ENCODE measurements around the gene RPS4Y2.

RPS4Y2 gene

GRCh38 chrY:20755808-20756207 lies at the start of gene RPS4Y2:
Gene RPS4Y2, plus strand, starts transcription at chrY:20756108. Its CDS starts 56 bp downstream, at chrY:20756164.
- DNase-seq (ENCODE audit: low read depth in 4 of 4, low spot score in 1 of 4), result no peak

GRCh38 chrY:20714391-20714790 lies 41.5 kb upstream of the RPS4Y2 start:
- DNase-seq (ENCODE audit: low read depth in 4 of 4, low spot score in 1 of 4), result peak in 1 of 4 experiments; percentile 6

- DNase-seq (ENCODE audit: low read depth in 4 of 4, low spot score in 1 of 4), result no peak
These were observed 29.6 kb upstream of the RPS4Y2 start for GRCh38 chrY:20726184-20726907.

GRCh38 chrY:20735200-20735599 lies 20.7 kb upstream of the RPS4Y2 start:
- DNase-seq (ENCODE audit: low read depth in 4 of 4, low spot score in 1 of 4), result no peak

GRCh38 chrY:20739806-20740205 lies 16.1 kb upstream of the RPS4Y2 start:
- DNase-seq (ENCODE audit: low read depth in 4 of 4, low spot score in 1 of 4), result no peak

- DNase-seq (ENCODE audit: low read depth in 4 of 4, low spot score in 1 of 4), result no peak
These were observed 15.3 kb upstream of the RPS4Y2 start for GRCh38 chrY:20740609-20741008.

- DNase-seq (ENCODE audit: low read depth in 4 of 4, low spot score in 1 of 4), result no peak
These were observed 10.8 kb upstream of the RPS4Y2 start for GRCh38 chrY:20745060-20745459.

- DNase-seq (ENCODE audit: low read depth in 4 of 4, low spot score in 1 of 4), result no peak
These were observed 9.0 kb upstream of the RPS4Y2 start for GRCh38 chrY:20746919-20747318.

GRCh38 chrY:20763869-20764268 lies 8.0 kb downstream of the RPS4Y2 start:
- DNase-seq (ENCODE audit: low read depth in 4 of 4, low spot score in 1 of 4), result no peak

DNA sequence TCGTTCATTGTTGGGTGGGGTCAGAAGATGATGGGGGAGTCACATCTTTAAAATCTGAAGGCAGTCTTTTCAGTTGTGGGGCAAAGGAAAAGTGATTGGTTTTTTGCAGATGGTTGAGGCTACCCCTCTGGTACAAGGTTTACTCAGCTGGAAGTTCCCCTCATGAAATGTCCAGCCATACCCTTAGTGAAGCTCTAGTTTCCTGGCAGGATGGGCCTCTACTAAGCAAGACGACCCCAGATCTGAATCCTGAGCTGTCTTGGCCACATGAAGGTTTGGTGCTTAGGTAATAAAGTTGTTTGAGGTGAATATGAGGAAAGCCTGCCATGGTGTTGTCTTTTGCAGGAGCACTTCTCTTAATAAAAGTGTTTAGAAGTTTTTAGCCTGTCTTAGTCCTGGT lies 9.2 kb downstream of the RPS4Y2 start:
- DNase-seq (ENCODE audit: low read depth in 4 of 4, low spot score in 1 of 4), result no peak

- DNase-seq (ENCODE audit: low read depth in 4 of 4, low spot score in 1 of 4), result no peak
These were observed 14.8 kb downstream of the RPS4Y2 start for GRCh38 chrY:20770755-20771154.

DNA sequence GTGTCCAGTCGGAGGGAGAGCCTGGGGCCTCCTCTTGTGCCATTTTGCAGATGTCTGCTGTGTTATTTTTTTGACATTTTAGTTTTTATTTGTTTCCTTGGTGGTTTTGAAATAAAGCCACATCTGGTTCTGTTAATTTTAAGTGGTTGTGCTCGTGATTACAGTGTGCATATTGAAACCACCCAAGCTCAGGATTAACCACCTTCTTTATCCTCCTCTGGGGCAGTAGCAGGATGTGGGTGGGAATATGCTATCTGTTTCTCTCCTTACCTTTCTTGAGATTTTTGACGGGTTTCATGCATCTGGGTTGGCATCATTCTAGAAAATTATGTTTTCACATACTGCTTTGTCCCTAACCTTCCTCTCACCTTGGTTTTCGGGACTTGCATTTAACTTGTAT lies 20.2 kb downstream of the RPS4Y2 start:
- no peak for DNase-seq (ENCODE audit: low read depth in 4 of 4, low spot score in 1 of 4)

DNA sequence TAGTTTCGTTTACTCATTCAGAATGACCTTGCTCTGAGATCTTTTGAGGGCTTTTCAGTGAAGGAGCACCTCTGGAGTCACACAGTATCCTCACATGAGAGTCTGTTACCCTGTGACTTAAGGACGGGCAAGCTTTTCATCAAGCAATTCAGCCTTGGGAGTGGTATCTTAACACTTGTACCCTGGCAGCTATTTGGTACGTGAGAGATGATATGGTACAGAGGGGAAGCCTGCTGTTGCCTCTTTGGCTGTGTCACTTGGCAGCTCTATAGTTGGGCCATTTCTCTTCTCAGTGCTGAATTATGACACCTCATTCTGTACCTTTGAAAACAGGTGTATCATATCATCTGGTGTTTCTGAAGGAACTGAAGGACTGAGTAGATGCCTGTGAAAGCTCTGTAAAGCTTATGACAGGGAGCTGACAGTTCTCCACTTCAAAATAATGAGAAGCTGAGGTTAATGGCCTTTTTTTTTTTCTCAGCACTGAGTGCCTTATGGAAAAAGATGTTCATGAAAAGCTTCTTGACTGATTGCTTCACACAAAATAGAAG lies 24.3 kb downstream of the RPS4Y2 start:
- DNase-seq (ENCODE audit: low read depth in 4 of 4, low spot score in 1 of 4), result no peak

DNA sequence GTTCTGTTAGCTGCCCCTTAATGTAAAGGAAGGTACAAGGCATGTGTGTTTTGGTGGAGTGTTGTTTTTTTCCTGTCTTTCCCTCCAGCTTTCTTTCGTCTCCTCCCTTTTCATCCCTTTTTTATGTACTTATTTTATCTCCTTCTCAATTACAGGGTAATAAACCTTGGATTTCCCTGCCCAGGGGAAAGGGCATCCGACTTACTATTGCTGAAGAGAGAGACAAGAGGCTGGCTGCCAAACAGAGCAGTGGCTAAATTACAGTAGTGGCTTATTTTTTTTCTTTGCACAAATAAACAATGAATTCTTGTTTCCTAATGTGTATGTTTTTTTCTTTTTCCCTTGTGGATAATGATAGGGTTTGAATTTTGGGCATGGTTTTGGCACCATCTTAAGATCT lies 24.9 kb downstream of the RPS4Y2 start:
- DNase-seq (ENCODE audit: low read depth in 4 of 4, low spot score in 1 of 4), result no peak

DNA sequence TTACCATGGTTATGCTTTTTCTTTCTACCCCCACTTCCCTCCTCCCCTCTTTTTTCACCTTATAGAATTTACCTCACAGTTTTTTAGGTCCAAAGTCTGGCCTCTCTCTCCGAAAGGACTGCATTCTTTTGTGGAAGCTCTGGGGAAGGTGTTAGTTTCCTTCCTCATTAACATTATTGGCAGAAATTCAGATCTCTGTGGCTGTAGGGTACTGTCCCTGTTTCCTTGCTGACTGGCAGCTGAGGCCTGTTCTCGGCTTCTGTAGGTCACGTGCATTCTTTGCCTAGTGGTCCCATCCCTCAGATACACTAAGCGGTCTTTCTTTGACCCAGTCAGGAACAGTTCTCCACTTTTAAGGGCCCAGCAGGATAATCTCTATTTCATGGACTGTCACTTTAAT lies 25.5 kb downstream of the RPS4Y2 start:
- no peak for DNase-seq (ENCODE audit: low read depth in 4 of 4, low spot score in 1 of 4)

DNA sequence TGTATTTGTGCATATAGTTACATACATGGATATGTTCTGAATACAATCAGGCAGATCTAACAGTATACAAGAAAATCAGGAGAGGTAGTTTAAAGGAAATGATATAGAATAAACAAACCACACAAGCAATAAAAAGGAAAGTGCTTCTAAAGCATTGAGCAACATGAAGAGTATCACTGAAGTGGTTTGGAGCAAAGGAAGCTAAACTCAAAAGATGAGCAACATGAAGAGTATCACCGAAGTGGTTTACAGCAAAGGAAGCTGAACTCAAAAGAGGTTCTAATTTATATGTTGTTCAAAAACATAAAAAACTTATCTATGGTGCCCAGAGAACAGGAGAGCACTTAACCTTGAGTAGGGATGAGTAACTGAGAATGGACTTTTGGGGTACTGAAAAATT lies 29.1 kb downstream of the RPS4Y2 start:
- no peak for DNase-seq (ENCODE audit: low read depth in 4 of 4, low spot score in 1 of 4)

GRCh38 chrY:20787076-20787475 lies 31.2 kb downstream of the RPS4Y2 start:
- DNase-seq (ENCODE audit: low read depth in 4 of 4, low spot score in 1 of 4), result no peak

DNA sequence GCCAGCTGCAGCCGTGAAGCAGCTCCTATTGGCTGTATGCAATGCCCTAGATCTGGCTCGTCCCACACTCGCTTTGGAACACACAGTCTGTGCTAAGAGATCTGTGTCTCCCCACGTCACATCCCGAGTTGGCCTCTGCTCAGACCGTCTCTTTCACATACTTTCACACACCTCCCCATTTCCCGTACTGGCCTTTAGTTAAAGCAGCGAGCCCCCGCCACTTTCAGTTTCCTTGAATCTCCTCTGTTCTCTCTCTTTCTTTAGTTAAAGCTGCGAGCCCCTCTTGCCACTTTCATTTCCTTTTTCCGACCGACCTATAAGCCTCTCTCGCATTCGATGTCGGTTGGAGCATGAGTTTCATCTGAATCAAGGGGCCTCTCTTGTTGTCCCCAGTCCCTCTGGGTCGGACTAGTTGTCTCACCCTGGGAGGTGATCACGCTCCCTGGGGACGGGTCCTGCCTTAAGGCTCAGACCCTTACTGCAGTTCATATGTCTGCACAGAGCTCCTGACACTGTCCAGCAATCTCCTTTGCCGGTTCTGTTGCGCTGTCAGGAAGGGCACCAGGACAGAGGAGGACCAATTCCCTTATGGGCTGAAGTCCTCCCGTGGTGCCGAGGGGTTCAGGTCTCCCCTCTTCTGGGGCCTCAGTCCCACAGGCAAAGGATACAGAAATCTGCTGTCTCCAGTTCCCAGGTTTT lies 42.6 kb downstream of the RPS4Y2 start:
- DNase-seq (ENCODE audit: low read depth in 4 of 4, low spot score in 1 of 4), result no peak

- no peak for DNase-seq (ENCODE audit: low read depth in 4 of 4, low spot score in 1 of 4)
These were observed 46.8 kb downstream of the RPS4Y2 start for GRCh38 chrY:20802659-20803058.

GRCh38 chrY:20806243-20806642 lies 50.3 kb downstream of the RPS4Y2 start:
- no peak for DNase-seq (ENCODE audit: low read depth in 4 of 4, low spot score in 1 of 4)

- DNase-seq (ENCODE audit: low read depth in 4 of 4, low spot score in 1 of 4), result no peak
These were observed 57.6 kb downstream of the RPS4Y2 start for GRCh38 chrY:20813459-20813858.

GRCh38 chrY:20814794-20815193 lies 58.9 kb downstream of the RPS4Y2 start:
- DNase-seq (ENCODE audit: low read depth in 4 of 4, low spot score in 1 of 4), result no peak

Data from stimulated activated CD4-positive, alpha-beta T cell treated with anti-CD3 and anti-CD28 coated beads, Interleukin-1b, Interleukin-23, amount 100 ng/mL, for 24 hours (primary cell).